Measurements from ENCODE around the gene TBCD.

Gene TBCD

DNA sequence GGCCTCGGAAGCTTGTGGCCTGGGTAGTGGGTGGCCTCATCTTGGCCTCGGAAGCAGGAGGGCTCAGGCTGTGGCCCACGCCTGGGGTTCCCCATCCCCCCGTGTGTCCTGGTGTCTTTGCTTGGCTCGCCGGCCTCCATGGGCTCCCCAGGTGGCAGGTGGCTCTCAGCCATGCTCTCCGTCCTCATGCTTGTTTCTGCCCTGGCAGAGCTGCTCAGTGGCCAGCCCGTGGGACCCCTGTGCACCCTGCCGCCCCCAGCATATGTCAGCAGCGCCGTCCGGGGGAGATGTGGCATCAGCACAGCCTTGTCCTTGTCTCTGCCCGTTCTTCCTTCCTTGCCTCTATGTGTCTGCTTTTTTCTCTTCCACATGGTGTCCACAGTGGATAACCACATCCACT lies 38.5 kb downstream of the TBCD start:
- TF ChIP-seq, protein P1, sequence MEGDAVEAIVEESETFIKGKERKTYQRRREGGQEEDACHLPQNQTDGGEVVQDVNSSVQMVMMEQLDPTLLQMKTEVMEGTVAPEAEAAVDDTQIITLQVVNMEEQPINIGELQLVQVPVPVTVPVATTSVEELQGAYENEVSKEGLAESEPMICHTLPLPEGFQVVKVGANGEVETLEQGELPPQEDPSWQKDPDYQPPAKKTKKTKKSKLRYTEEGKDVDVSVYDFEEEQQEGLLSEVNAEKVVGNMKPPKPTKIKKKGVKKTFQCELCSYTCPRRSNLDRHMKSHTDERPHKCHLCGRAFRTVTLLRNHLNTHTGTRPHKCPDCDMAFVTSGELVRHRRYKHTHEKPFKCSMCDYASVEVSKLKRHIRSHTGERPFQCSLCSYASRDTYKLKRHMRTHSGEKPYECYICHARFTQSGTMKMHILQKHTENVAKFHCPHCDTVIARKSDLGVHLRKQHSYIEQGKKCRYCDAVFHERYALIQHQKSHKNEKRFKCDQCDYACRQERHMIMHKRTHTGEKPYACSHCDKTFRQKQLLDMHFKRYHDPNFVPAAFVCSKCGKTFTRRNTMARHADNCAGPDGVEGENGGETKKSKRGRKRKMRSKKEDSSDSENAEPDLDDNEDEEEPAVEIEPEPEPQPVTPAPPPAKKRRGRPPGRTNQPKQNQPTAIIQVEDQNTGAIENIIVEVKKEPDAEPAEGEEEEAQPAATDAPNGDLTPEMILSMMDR (conservative IDR thresholded peaks at IDR 0.05), result no peak
- no peak for TF ChIP-seq ZFX (IDR thresholded peaks at IDR 0.05)
- no peak overlapping the region for H3K27ac ChIP-seq

DNA sequence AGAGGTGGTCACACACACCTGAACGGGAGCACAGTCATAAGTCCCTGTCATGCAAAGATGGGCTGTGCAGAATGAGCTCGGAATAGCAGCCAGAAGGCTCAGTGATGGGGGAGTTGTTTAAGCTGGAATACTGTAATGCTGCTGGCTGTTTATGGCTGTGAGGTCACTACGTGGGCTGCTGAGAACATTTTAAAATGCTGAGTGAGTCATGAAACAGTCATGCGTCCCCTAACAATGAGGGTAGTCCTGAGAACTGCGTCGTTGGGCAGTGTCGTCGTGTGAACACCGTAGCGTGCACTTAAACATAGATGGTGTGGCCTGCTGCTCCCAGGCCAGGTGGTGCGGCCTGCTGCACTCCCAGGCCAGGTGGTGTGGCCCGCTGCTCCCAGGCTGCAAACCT lies 39.7 kb downstream of the TBCD start:
- no peak overlapping the region for H3K27ac ChIP-seq
- TF ChIP-seq, protein P1 (conservative IDR thresholded peaks at IDR 0.05), result no peak
- no peak for TF ChIP-seq ZFX (IDR thresholded peaks at IDR 0.05)

DNA sequence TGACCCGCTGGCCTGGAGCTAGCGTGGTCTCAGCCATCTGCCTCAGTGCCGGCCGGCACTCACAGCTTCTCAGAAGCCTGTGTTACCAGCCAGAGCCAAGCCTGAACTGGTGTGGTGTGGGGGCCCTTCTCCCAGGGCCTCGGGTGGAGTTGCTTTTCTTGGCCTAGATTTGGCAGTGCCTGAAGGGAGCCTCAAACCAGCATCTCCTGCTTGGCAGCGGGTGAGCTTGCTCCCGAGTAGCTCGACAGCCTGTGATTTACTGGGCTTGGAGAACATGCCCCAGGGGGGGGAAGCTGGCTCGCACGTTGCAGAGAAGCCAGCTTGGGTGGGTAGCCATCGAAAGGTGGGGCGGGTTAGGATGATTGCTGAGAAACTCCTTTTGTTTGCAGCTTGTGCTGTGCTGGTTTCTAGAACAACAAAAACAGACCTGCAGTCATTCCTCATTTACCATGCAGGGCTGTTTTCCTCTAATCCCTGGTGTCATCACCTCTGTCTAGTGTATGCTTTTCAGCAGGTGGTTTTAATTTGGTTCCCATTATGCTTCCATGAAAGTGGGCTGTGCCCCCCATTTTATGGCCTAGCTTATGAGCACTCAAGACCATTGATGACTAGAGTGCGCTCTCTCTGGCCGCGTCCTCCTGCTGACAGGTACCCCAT lies 42.2 kb downstream of the TBCD start:
- no peak overlapping the region for H3K27ac ChIP-seq
- TF ChIP-seq ZFX (IDR thresholded peaks at IDR 0.05), result no peak
- TF ChIP-seq, protein P1 (conservative IDR thresholded peaks at IDR 0.05), result no peak

DNA sequence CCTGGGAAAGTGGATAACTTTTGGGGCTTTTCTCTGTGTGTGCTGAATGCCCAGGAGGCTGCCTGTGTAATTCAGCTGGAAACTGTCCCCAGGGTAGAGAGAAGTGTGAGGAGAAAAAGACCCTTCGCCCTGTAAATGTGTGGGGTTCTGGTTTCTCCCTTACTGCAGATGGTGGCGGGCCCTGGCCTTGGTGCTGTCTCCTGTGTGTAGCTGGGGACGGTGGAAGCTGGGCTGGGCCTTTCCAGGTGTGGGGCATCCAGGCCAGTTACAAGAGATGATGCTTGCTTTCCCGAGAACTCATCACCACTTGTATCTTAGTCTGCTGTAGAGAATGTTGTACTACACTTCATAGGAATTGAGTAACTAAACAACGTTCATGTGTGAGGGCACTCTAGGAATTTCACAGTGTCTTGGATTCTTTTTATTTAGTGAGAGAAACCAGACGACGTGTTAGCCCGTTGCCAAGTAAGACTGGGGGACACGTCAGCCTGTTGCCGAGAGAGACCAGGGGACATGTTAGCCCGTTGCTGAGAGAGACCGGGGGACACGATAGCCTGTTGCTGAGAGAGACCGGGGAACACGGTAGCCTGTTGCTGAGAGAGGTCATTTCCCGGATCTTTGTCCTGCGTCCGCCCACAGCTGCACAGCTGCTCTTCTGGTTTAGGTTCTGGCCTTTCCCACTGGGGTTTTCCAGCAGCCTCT lies 43.1 kb downstream of the TBCD start:
- TF ChIP-seq, protein P1 (conservative IDR thresholded peaks at IDR 0.05), result no peak
- no peak for TF ChIP-seq ZFX (IDR thresholded peaks at IDR 0.05)
- no peak overlapping the region for H3K27ac ChIP-seq

DNA sequence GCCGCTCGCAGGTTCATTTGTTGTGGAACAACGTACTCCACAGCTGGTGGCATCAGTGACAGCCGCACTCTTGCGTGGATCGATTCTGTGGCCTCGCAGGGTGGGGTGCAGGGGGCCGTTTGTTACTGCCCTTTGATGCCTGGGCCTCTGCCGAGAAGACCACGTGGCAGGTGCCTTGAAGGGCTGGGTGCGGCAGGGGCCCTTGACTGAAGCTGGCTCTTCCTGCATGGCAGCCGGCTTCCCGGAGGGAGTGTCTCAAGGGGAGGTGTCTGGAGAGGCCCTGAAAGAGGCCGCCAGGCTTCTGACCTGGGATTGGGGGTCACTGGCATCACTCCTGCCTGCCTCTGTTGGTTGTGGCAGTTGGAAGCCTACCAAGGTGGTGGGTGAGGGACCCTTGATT lies 43.8 kb downstream of the TBCD start:
- no peak for TF ChIP-seq ZFX (IDR thresholded peaks at IDR 0.05)
- TF ChIP-seq, protein P1 (conservative IDR thresholded peaks at IDR 0.05), result no peak
- H3K27ac ChIP-seq, result no peak overlapping the region

DNA sequence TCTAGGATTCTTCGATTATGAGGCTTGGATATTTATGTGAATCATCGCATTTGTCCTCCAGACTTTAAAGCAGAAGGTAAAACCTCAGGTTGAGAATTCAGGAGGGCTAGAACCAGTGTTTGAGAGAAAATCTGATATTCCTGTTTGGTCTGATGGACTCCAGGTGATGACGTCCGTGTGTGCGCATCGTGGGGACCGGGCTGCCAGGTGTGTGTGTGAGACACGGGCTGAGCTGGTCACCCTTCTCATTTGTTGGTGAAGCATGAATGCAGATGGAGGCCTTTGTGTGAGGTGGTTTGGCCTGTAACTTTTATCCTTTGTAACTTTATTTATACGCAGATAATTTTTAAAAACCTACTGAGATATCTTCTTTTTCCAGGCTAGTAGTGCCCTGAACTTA lies 45.2 kb downstream of the TBCD start:
- TF ChIP-seq, protein P1 (conservative IDR thresholded peaks at IDR 0.05), result no peak
- no peak for TF ChIP-seq ZFX (IDR thresholded peaks at IDR 0.05)
- H3K27ac ChIP-seq, result no peak overlapping the region

DNA sequence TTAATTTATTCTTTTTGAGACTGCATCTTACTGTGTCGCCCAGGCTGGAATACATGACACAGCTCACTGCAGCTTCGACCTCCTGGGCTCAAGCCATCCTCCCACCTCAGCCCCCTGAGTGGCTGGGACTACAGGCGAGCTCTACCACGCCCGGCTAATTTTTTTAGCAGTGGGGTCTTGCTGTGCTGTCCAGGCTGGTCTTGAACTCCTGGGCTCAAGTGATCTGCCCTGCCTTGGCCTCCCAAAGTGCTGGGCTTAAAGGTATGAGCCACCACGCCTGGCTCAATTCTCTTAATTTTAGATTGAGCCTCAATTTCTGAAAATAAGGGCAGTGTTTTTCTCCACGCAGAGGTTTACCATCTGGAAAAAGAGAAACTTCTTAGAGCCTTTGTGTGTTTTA lies 46.9 kb downstream of the TBCD start:
- H3K27ac ChIP-seq, result no peak overlapping the region
- TF ChIP-seq, protein P1 (conservative IDR thresholded peaks at IDR 0.05), result no peak
- TF ChIP-seq ZFX (IDR thresholded peaks at IDR 0.05), result no peak

Measured in C4-2B (cell line).